ENCODE measurements around the gene UBL4B. TPM values are rescaled to one million over a fixed set of nuclear protein-coding genes. Genes with fewer than 3 reads are reported as not detected.

UBL4B gene
- total RNA-seq, 4 donors from 2014 or later = 0.27 to 0.67 TPM; not detected in 2

DNA sequence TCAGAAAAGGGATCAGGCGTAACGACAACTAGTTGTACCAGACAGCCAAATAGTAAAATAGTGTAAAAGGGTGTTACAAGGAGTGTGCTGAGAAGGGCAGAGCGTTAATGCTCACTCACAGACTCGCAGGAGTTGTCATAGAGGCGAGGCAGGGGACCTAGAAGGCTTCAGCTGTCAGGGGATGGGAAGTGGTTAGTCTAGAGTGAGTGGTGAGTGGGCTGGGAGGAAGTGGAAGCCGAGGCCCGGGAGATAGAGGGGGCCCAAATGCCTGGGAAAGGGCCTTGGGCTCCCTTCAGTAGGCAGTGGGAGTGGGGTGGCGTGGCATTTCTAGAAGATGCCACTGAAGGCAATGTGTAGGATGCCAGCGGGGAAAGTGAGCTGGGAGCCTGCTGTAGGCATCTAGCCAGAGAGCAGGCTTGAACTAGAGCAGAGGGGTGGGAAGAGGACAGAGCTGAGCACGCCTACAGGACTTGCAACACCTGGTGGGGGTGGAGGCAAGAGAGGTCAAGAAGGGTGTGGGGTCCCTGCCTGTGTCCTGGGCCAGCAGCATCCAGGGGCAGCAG, 48.4 kb downstream of the UBL4B start:
- Histone ChIP-seq H3K27ac (no peak overlapping the region), H3K4me1 (no peaks in the 10 kb centered on the region), H3K36me3 (no peaks in the 10 kb centered on the region), H3K27me3 (peaks cover 35% of the 10 kb centered on the region), H3K4me3 (no peak overlapping the region), H3K9me3 (peaks cover 0 to 4% (median 0%) of the 10 kb centered on the region in 3 donors)
- 43 to 70% methylated on average over 7 to 9 of the region's 10 CpGs for WGBS, 2 donors (ENCODE audit: low coverage in 1 of 2)
- TF ChIP-seq POLR2A (IDR thresholded peaks at IDR 0.05) = no peak
- TF ChIP-seq, protein P1, sequence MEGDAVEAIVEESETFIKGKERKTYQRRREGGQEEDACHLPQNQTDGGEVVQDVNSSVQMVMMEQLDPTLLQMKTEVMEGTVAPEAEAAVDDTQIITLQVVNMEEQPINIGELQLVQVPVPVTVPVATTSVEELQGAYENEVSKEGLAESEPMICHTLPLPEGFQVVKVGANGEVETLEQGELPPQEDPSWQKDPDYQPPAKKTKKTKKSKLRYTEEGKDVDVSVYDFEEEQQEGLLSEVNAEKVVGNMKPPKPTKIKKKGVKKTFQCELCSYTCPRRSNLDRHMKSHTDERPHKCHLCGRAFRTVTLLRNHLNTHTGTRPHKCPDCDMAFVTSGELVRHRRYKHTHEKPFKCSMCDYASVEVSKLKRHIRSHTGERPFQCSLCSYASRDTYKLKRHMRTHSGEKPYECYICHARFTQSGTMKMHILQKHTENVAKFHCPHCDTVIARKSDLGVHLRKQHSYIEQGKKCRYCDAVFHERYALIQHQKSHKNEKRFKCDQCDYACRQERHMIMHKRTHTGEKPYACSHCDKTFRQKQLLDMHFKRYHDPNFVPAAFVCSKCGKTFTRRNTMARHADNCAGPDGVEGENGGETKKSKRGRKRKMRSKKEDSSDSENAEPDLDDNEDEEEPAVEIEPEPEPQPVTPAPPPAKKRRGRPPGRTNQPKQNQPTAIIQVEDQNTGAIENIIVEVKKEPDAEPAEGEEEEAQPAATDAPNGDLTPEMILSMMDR (IDR thresholded peaks at IDR 0.05) = no peak
- TF ChIP-seq EP300 (IDR thresholded peaks at IDR 0.05) = no peak
- TF ChIP-seq POLR2AphosphoS5 (IDR thresholded peaks at IDR 0.05) = no peak
- no peak for ATAC-seq

DNA sequence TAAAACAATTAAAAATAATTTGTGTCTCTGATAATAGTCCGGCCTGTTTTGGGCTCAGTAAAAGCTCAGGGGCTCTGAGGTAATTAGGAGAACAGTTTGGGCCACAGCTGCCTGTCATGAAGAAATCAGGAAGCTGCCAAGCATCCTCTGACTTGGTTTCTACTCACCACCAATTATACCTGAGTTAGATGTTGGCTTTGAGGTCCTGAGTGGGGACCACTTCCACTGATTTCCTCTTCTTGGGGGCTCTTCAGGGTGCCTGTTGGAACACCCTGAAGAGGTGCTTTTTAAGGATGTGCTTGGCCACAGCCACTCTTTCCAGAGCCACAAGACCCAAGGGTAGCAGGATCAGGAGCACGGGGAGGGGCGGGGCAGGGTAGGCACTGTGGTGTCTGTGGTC, 48.9 kb downstream of the UBL4B start:
- H3K36me3 ChIP-seq = no peaks in the 10 kb centered on the region
- H3K4me1 ChIP-seq = no peaks in the 10 kb centered on the region
- ATAC-seq = no peak
- WGBS, 2 donors (ENCODE audit: low coverage in 1 of 2) = 76 to 90% methylated on average over 2 of the region's 3 CpGs
- no peak overlapping the region for H3K4me3 ChIP-seq
- H3K9me3 ChIP-seq = peaks cover 0 to 4% (median 0%) of the 10 kb centered on the region in 3 donors
- H3K27me3 ChIP-seq = peaks cover 32% of the 10 kb centered on the region
- TF ChIP-seq POLR2AphosphoS5 (IDR thresholded peaks at IDR 0.05) (no peak), EP300 (IDR thresholded peaks at IDR 0.05) (no peak), POLR2A (IDR thresholded peaks at IDR 0.05) (no peak)
- TF ChIP-seq, protein P1 (IDR thresholded peaks at IDR 0.05) = no peak
- no peak overlapping the region for H3K27ac ChIP-seq

DNA sequence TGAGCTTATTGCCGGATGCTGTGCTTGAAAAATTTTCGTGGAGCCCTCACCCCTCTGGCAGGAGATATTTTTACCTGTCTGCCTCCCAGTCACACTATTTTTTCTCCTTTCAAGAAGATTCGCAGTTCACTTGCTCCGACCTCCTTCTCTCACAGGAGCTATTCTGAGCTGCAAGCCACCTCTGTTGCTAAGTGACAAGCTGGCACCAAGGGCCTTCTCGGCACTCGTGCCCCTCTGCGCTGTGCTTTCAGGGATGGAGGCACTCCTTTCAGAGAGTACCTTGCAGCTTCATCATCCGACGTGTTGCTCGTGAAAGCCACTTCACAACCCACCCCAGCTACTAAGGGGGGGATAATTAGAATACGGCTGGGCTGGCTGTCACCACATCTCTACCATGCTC, 49.6 kb downstream of the UBL4B start:
- Histone ChIP-seq H3K27me3 (peaks cover 30% of the 10 kb centered on the region), H3K36me3 (no peaks in the 10 kb centered on the region), H3K4me1 (no peaks in the 10 kb centered on the region), H3K27ac (no peak overlapping the region), H3K4me3 (no peak overlapping the region), H3K9me3 (peaks cover 0 to 4% (median 0%) of the 10 kb centered on the region in 3 donors)
- TF ChIP-seq POLR2A (IDR thresholded peaks at IDR 0.05) (no peak), POLR2AphosphoS5 (IDR thresholded peaks at IDR 0.05) (no peak), EP300 (IDR thresholded peaks at IDR 0.05) (no peak)
- TF ChIP-seq, protein P1 (IDR thresholded peaks at IDR 0.05) = no peak
- 80 to 84% methylated on average over 1 to 11 of the region's 11 CpGs for WGBS, 2 donors (ENCODE audit: low coverage in 1 of 2)
- no peak for ATAC-seq

Other genes with a start within 250 kb of the UBL4B start
- 10 to 100 TPM; 29.6 to 50.8 (median 45.9) TPM for gene CSF1, start 201.6 kb upstream of the UBL4B start, total RNA-seq
- gene AHCYL1, start 127.7 kb upstream of the UBL4B start, total RNA-seq = 100 to 1,000 TPM in 1 of 4 donors, 10 to 100 TPM in 3; 82.6 to 102 (median 92.4) TPM
- gene STRIP1, start 77.8 kb upstream of the UBL4B start, total RNA-seq = 10 to 100 TPM; 29.3 to 46.9 (median 35.9) TPM
- gene ALX3, start 41.8 kb upstream of the UBL4B start, total RNA-seq = not detected
- gene SLC6A17, start 38.1 kb downstream of the UBL4B start, total RNA-seq = 1 to 10 TPM in 2 of 4 donors, under 1 TPM in 2; under 0.01 to 1.7 (median 0.91) TPM
- 10 to 100 TPM in 3 of 4 donors, 1 to 10 TPM in 1; 9.0 to 16.0 (median 13.4) TPM for gene KCNC4, start 97.9 kb downstream of the UBL4B start, total RNA-seq
- gene RBM15, start 226.9 kb downstream of the UBL4B start, total RNA-seq = 10 to 100 TPM; 16.7 to 36.9 (median 30.2) TPM

All from gastroesophageal sphincter (tissue), 4 donors.